ENCODE data around the gene DDX41. TPM values are rescaled to one million over a fixed set of nuclear protein-coding genes. Genes with fewer than 3 reads are reported as not detected.

The DDX41 gene
- total RNA-seq, 1 experiment from 2014 or later, result 133 TPM

GRCh38 chr5:177500685-177501522 is 15.9 kb downstream of the DDX41 start:
- Mint-ChIP-seq H3K27ac (no peak overlapping the region), H3K4me3 (no peak overlapping the region), H3K36me3 (ENCODE audit: insufficient read depth in 1 of 3, low read depth in 3 of 3) (peaks cover 0 to 4% (median 0%) of the 10 kb centered on the region in 3 experiments; a peak in 2 of 7 replicates), H3K27me3 (ENCODE audit: low read depth) (peaks cover 29% of the 10 kb centered on the region), H3K4me1 (peaks cover 26 to 36% of the 10 kb centered on the region in 2 experiments), H3K9me3 (no peaks in the 10 kb centered on the region)
- Histone ChIP-seq H4K5ac (ENCODE audit: insufficient read length, low read depth, low read length) (no peak overlapping the region), H3K79me2 (ENCODE audit: insufficient read depth, low read length) (no peaks in the 10 kb centered on the region), H3K9ac (ENCODE audit: extremely low read depth, insufficient read length, low read length) (no peak overlapping the region), H2BK120ac (ENCODE audit: low read depth, low read length, poor library complexity, severe bottlenecking) (no peak overlapping the region), H3K27me3 (ENCODE audit: insufficient read depth, low read length) (no peaks in the 10 kb centered on the region; the same call in 1 of the 2 replicates), H2BK12ac (ENCODE audit: insufficient read length, low read depth, low read length) (no peak overlapping the region), H3K4me1 (ENCODE audit: insufficient read depth, low read length) (peaks cover 2% of the 10 kb centered on the region; the same call in 1 of the 2 replicates), H3T11ph (ENCODE audit: low read length) (no peak overlapping the region), H3K56ac (ENCODE audit: insufficient read length, low read depth, low read length) (no peak overlapping the region), H3K79me1 (ENCODE audit: insufficient read depth, low read depth, low read length, poor library complexity, severe bottlenecking) (no peaks in the 10 kb centered on the region), H2AK5ac (ENCODE audit: insufficient read length, low read length) (no peak overlapping the region), H2BK15ac (ENCODE audit: low read depth, low read length) (no peak overlapping the region), H3K23me2 (ENCODE audit: insufficient read length, low read depth, low read length, poor library complexity, severe bottlenecking) (peaks cover 4% of the 10 kb centered on the region), H3K4ac (ENCODE audit: low read depth, low read length) (no peak overlapping the region), H2BK20ac (ENCODE audit: low read depth, low read length, poor library complexity, severe bottlenecking) (no peak overlapping the region), H3K27ac (ENCODE audit: insufficient read length, low read depth, low read length) (no peak overlapping the region), H2AFZ (ENCODE audit: low read length) (no peak overlapping the region), H3K23ac (ENCODE audit: insufficient read length, low read depth, low read length) (no peak overlapping the region), H3K18ac (ENCODE audit: insufficient read length, low read depth, low read length) (no peak overlapping the region), H3K14ac (ENCODE audit: insufficient read depth, low read length) (no peak overlapping the region), H4K91ac (ENCODE audit: insufficient read length, low read depth, low read length) (no peak overlapping the region), H4K8ac (replicated peaks; ENCODE audit: insufficient read length, low read depth, low read length) (no peak overlapping the region), H3K9me3 (ENCODE audit: control insufficient read depth, low read depth, low read length) (no peaks in the 10 kb centered on the region), H3K4me2 (ENCODE audit: insufficient read depth, insufficient read length, low read length) (no peak overlapping the region), H4K20me1 (ENCODE audit: control insufficient read depth, insufficient read depth, insufficient read length) (no peaks in the 10 kb centered on the region), H2BK5ac (ENCODE audit: insufficient read length, low read length) (no peak overlapping the region)
- TF ChIP-seq, protein P1, sequence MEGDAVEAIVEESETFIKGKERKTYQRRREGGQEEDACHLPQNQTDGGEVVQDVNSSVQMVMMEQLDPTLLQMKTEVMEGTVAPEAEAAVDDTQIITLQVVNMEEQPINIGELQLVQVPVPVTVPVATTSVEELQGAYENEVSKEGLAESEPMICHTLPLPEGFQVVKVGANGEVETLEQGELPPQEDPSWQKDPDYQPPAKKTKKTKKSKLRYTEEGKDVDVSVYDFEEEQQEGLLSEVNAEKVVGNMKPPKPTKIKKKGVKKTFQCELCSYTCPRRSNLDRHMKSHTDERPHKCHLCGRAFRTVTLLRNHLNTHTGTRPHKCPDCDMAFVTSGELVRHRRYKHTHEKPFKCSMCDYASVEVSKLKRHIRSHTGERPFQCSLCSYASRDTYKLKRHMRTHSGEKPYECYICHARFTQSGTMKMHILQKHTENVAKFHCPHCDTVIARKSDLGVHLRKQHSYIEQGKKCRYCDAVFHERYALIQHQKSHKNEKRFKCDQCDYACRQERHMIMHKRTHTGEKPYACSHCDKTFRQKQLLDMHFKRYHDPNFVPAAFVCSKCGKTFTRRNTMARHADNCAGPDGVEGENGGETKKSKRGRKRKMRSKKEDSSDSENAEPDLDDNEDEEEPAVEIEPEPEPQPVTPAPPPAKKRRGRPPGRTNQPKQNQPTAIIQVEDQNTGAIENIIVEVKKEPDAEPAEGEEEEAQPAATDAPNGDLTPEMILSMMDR (conservative IDR thresholded peaks at IDR 0.05), result peak; percentile 99
- peak; percentile 94 for DNase-seq
- no CpG with 5 or more reads among the region's 10 CpGs for WGBS (ENCODE audit: extremely low coverage, insufficient read length, low lambda C conversion rate)

Data from H9 (cell line).